Measurements from ENCODE around the gene C4orf50. TPM values are rescaled to one million over a fixed set of nuclear protein-coding genes. Genes with fewer than 3 reads are reported as not detected.

C4orf50 gene
- total RNA-seq, 4 donors from 2014 or later, result under 0.01 to 0.16 (median under 0.01) TPM

DNA sequence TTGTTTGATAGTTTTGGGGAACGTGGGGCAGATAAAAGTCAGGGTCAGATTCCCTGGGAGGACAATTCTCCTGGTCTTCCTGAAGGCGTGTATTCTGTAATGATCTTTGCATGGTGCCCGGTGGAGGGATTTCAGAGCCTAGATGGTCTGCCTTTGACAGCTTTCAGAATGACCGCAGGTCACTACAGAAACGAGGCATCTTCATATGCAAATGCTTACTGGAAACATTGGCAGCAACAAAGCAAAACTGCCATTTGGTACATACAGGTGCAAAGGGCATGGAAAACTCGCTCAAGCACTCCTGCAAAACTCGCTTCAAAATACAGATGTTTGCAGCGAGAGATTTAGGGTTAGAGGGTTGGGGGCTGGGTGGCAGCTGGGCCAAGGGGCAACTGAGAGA, 8.8 kb downstream of the C4orf50 start:
- TF ChIP-seq, protein P1, sequence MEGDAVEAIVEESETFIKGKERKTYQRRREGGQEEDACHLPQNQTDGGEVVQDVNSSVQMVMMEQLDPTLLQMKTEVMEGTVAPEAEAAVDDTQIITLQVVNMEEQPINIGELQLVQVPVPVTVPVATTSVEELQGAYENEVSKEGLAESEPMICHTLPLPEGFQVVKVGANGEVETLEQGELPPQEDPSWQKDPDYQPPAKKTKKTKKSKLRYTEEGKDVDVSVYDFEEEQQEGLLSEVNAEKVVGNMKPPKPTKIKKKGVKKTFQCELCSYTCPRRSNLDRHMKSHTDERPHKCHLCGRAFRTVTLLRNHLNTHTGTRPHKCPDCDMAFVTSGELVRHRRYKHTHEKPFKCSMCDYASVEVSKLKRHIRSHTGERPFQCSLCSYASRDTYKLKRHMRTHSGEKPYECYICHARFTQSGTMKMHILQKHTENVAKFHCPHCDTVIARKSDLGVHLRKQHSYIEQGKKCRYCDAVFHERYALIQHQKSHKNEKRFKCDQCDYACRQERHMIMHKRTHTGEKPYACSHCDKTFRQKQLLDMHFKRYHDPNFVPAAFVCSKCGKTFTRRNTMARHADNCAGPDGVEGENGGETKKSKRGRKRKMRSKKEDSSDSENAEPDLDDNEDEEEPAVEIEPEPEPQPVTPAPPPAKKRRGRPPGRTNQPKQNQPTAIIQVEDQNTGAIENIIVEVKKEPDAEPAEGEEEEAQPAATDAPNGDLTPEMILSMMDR (IDR thresholded peaks at IDR 0.05; ENCODE audit: low read depth), result no peak

DNA sequence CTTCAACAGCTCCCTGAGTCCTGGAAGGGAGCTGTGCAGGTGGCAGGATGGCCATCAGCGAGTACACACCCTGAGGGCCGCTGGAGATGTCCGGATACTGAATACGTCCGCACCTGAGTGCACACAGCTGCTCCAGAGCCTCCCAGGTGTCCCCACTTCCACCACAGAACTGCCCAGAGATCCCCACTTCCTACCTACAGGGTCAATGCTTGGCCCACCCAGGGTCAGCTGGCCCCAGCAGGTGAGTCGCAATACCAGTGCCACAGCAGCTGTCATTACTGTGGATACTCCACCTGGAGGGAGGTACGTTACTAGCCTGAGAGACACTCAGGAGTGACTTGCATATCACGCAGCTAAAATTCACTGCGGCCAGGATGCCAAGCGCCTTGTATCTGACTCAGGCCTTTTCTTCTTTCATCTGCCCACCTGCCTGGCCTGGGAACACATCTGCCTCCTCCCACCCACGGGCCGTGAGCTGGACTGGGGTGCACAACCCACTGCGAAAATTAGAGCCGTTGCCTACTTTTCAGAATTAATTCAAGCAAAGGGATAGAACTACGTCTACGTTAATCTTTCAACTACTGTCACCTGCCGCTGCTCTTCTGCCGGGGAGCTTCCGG, 9.4 kb downstream of the C4orf50 start:
- TF ChIP-seq, protein P1 (IDR thresholded peaks at IDR 0.05; ENCODE audit: low read depth), result no peak

DNA sequence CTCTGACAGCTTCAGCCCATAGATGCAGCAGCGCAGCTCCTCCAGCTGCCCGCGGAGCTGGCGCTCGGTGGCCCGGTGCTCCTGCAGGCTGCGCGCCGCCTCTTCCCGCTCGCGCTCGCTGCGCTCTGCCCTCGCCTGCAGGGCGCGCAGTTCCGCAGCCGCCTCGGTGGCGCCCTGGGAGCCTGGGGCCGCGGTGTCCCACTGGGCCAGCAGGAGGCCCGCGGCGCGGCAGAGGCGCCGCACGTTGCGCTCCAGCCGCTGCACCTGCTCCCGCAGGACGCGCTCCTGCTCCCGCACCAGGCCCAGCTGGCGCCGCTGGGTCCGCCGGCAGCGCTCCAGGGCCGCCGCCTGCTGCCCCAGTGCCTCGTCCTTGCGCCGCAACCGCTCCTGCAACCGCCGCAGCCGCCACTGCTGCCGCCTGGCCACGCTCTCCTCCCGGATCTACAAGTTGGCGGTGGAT, 10.1 kb downstream of the C4orf50 start:
- TF ChIP-seq, protein P1 (IDR thresholded peaks at IDR 0.05; ENCODE audit: low read depth), result no peak

DNA sequence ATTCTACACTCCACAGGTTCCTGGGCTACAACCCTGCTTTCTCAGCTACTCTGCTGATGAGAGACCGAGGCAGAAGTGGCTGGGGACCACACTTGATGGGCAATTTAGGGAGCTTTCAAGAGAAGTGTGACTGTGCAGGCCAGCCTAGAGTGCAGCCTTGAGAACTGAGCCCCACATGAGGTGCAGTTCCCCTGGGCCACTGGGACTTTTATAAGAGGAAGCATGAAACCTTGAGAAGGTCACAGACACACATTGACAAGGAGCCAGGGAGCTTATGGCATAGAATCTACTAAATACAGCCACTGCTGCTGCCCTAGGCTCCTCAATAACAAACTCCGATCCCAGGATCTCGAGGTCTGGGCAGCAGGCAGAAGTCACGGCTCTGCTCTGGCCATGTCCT, 13.1 kb downstream of the C4orf50 start:
- TF ChIP-seq, protein P1 (IDR thresholded peaks at IDR 0.05; ENCODE audit: low read depth), result no peak

DNA sequence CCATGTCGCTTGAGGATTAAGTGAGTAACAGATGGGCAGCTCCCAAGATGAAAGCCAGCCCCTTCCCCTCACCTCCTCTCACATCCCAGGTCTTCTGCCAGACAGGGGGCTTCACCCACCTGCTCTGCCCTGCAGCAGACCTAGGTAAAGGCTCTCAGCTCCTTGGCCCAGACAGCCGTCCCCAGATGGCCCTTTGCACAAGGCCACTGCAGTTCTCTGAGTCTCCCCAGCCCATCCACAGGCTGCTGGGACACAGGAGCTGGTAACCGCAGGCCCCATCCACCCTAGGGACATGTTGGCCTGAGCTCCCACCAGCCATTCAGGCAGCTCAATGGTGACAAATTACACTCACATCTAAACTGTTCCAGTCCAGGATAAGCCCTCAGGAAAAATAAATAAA, 15.3 kb downstream of the C4orf50 start:
- TF ChIP-seq, protein P1 (IDR thresholded peaks at IDR 0.05; ENCODE audit: low read depth), result no peak

DNA sequence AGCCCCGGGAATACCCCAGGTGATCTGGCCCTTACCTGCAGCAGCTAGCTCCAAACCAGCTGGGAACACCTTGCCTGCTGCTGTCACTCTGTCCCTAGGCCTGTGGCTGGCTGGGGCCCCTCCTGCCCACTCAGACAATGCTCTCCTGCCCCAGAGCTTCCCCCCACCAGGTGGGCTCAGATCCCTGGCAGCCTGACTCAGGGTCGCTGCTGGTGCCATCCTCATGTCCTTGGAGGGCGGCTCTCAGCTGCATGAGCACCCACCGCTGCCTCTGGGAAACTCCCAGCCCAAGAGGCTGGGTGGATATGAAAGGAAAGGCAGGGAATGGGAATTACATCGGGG, 15.8 kb downstream of the C4orf50 start:
- TF ChIP-seq, protein P1 (IDR thresholded peaks at IDR 0.05; ENCODE audit: low read depth), result no peak

DNA sequence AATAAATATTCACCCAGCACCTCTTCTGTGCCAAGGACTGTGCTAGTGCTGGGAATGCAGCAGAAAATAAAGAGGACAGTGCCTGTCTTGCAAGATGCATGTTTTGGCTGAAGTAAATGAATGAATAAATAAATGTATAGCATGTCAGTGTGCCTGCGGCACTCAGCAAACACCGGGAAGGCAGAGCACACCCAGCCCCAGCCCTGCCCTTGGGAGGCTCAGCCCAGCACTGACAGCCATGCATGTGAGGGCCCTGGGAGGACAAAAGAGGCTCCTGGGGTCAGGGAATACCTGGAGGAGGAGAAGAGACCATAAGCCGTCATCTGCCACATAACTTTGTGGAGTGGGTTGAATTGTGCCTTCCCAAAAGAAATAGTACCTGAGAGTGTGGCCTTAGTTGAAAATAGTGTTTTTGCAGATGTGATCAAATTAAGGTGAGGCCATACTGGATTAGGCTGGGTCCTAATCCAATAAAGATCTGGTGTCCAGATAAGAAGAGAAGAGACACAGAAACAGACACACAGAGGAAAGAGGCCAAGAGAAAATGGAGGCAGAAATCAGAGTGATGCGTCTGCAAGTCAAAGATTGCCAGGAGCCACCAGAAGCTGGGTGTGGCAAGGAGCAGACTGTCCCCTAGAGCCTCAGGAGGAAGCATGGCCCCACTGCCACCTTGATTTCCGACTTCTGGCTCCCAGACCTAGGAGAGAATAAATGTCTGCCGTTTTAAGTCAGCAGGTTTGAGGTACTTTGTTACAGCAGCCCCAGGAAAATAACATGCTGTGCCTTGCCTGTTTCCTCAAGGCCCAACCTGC, 16.3 kb downstream of the C4orf50 start:
- TF ChIP-seq, protein P1 (IDR thresholded peaks at IDR 0.05; ENCODE audit: low read depth), result no peak

Measured in subcutaneous adipose tissue (tissue), 4 donors.